Hematopoietic multipotent progenitor cell treated with erythropoietin and hydrocortisone succinate and interleukin-3 and kit ligand, for 6 days (in vitro differentiated cells): ENCODE results near the gene PPBP.
"Not testable (repeated sequence)": the region's sequence is repeated elsewhere in the genome, so short reads cannot be mapped to it uniquely, and the experiment has no call there.

Source experiments
- DNase-seq: peaks from one replicate; pipeline ENCODE4 v3.0.0-alpha.2; 2015

The PPBP gene

GRCh38 chr4:73991742-73992000 is 3.7 kb upstream of the PPBP start:
- no peak for DNase-seq

GRCh38 chr4:73990988-73991741 is 3.2 kb upstream of the PPBP start:
- no peak for DNase-seq

- no peak for DNase-seq
Measured at GRCh38 chr4:73989928-73990327, 1.9 kb upstream of the PPBP start.

GRCh38 chr4:73989031-73989430 is 1.0 kb upstream of the PPBP start:
- no peak for DNase-seq

GRCh38 chr4:73985528-73985852 is 2.5 kb downstream of the PPBP start:
- DNase-seq = no peak

- no peak for DNase-seq
Measured at GRCh38 chr4:73984736-73985527, 3.1 kb downstream of the PPBP start.

GRCh38 chr4:73981175-73981574 is 6.8 kb downstream of the PPBP start:
- not testable (repeated sequence) for DNase-seq

- DNase-seq = no peak
Measured at GRCh38 chr4:73979407-73979957, 8.5 kb downstream of the PPBP start.

GRCh38 chr4:73978886-73979285 is 9.1 kb downstream of the PPBP start:
- DNase-seq = peak; percentile 30

GRCh38 chr4:73976716-73977115 is 11.3 kb downstream of the PPBP start:
- no peak for DNase-seq

GRCh38 chr4:73976217-73976616 is 11.8 kb downstream of the PPBP start:
- no peak for DNase-seq

GRCh38 chr4:73974352-73974751 is 13.6 kb downstream of the PPBP start:
- no peak for DNase-seq

- no peak for DNase-seq
Measured at GRCh38 chr4:73970945-73971344, 17.0 kb downstream of the PPBP start.

GRCh38 chr4:73970011-73970410 is 18.0 kb downstream of the PPBP start:
- no peak for DNase-seq

- no peak for DNase-seq
Measured at GRCh38 chr4:73967866-73968265, 20.1 kb downstream of the PPBP start.

GRCh38 chr4:73964862-73965611 is 23.0 kb downstream of the PPBP start:
- DNase-seq = no peak

- no peak for DNase-seq
Measured at GRCh38 chr4:73962724-73963123, 25.3 kb downstream of the PPBP start.

GRCh38 chr4:73959041-73959440 is 28.9 kb downstream of the PPBP start:
- not testable (repeated sequence) for DNase-seq

- DNase-seq = no peak
Measured at GRCh38 chr4:73952352-73952751, 35.6 kb downstream of the PPBP start.

- not testable (repeated sequence) for DNase-seq
Measured at GRCh38 chr4:73950376-73950920, 37.5 kb downstream of the PPBP start.

GRCh38 chr4:73948990-73949706 is 38.8 kb downstream of the PPBP start:
- no peak for DNase-seq

- DNase-seq = no peak
Measured at GRCh38 chr4:73948291-73948690, 39.7 kb downstream of the PPBP start.
